HG02870 (cell line): Measurements from ENCODE around the gene ALDH18A1.

Experiments
- ATAC-seq: cut with Tn5 transposase; IDR thresholded peaks from one replicate; pipeline ENCODE4 v1.9.1; 2021; ENCODE audit warnings: mild to moderate bottlenecking, moderate library complexity; ENCODE audit not compliant: unreplicated experiment

Gene ALDH18A1

GRCh38 chr10:95588025-95588424 lies 68.5 kb downstream of the ALDH18A1 start:
- no peak for ATAC-seq

GRCh38 chr10:95579835-95580535 lies 76.5 kb downstream of the ALDH18A1 start:
- no peak for ATAC-seq

- ATAC-seq, result no peak
Observed at GRCh38 chr10:95579292-95579691, 77.2 kb downstream of the ALDH18A1 start.

GRCh38 chr10:95578619-95579018 lies 77.9 kb downstream of the ALDH18A1 start:
- no peak for ATAC-seq

GRCh38 chr10:95574649-95575365 lies 81.7 kb downstream of the ALDH18A1 start:
- no peak for ATAC-seq

- no peak for ATAC-seq
Observed at GRCh38 chr10:95573964-95574604, 82.4 kb downstream of the ALDH18A1 start.

- ATAC-seq, result no peak
Observed at GRCh38 chr10:95573527-95573926, 83.0 kb downstream of the ALDH18A1 start.

GRCh38 chr10:95572131-95572820 lies 84.2 kb downstream of the ALDH18A1 start:
- ATAC-seq, result no peak

- ATAC-seq, result no peak
Observed at GRCh38 chr10:95571390-95571789, 85.1 kb downstream of the ALDH18A1 start.

- ATAC-seq, result no peak
Observed at GRCh38 chr10:95569368-95569767, 87.1 kb downstream of the ALDH18A1 start.

- no peak for ATAC-seq
Observed at GRCh38 chr10:95567903-95568630, 88.4 kb downstream of the ALDH18A1 start.

- ATAC-seq, result no peak
Observed at GRCh38 chr10:95566136-95566535, 90.4 kb downstream of the ALDH18A1 start.

GRCh38 chr10:95565336-95565735 lies 91.2 kb downstream of the ALDH18A1 start:
- ATAC-seq, result no peak

GRCh38 chr10:95564291-95564690 lies 92.2 kb downstream of the ALDH18A1 start:
- no peak for ATAC-seq

- no peak for ATAC-seq
Observed at GRCh38 chr10:95562341-95562965, 94.1 kb downstream of the ALDH18A1 start.

GRCh38 chr10:95561864-95562177 lies 94.7 kb downstream of the ALDH18A1 start:
- no peak for ATAC-seq

- peak; percentile 98 for ATAC-seq
Observed at GRCh38 chr10:95561177-95561863, 95.2 kb downstream of the ALDH18A1 start, which contains the start of gene SORBS1. Gene SORBS1, minus strand, starts transcription at chr10:95561371. Its CDS starts 120,236 bp downstream, at chr10:95441135.

- ATAC-seq, result no peak
Observed at GRCh38 chr10:95560278-95561176, 96.0 kb downstream of the ALDH18A1 start.

- ATAC-seq, result no peak
Observed at GRCh38 chr10:95559896-95560277, 96.6 kb downstream of the ALDH18A1 start.
